ENCODE measurements around the gene GLOD4.
"Not testable (repeated sequence)": the region's sequence is repeated elsewhere in the genome, so short reads cannot be mapped to it uniquely, and the experiment has no call there.

Gene GLOD4

GRCh38 chr17:807523-808294, 25.6 kb upstream of the GLOD4 start:
- DNase-seq (ENCODE audit: low spot score), result no peak
- in situ Hi-C loops (cut with MboI; ENCODE audit: low sequenced_read_pairs, unreplicated experiment), result no loop called here
- no peak for TF ChIP-seq CTCF (IDR thresholded peaks at IDR 0.05; ENCODE audit: borderline replicate concordance, control extremely low read depth, extremely low read depth, insufficient read depth, missing control alignments)

- in situ Hi-C loops (cut with MboI; ENCODE audit: low sequenced_read_pairs, unreplicated experiment), result no loop called here
- no peak for TF ChIP-seq CTCF (IDR thresholded peaks at IDR 0.05; ENCODE audit: borderline replicate concordance, control extremely low read depth, extremely low read depth, insufficient read depth, missing control alignments)
- DNase-seq (ENCODE audit: low spot score), result no peak
Measured at GRCh38 chr17:806781-807522, 24.9 kb upstream of the GLOD4 start.

GRCh38 chr17:806346-806745, 24.3 kb upstream of the GLOD4 start:
- DNase-seq (ENCODE audit: low spot score), result no peak
- TF ChIP-seq CTCF (IDR thresholded peaks at IDR 0.05; ENCODE audit: borderline replicate concordance, control extremely low read depth, extremely low read depth, insufficient read depth, missing control alignments), result no peak
- in situ Hi-C loops (cut with MboI; ENCODE audit: low sequenced_read_pairs, unreplicated experiment), result no loop called here

GRCh38 chr17:805886-806285, 23.8 kb upstream of the GLOD4 start:
- in situ Hi-C loops (cut with MboI; ENCODE audit: low sequenced_read_pairs, unreplicated experiment); DNase-seq (ENCODE audit: low spot score): not testable (repeated sequence)

GRCh38 chr17:804541-805435, 22.7 kb upstream of the GLOD4 start:
- in situ Hi-C loops (cut with MboI; ENCODE audit: low sequenced_read_pairs, unreplicated experiment), result no loop called here
- no peak for DNase-seq (ENCODE audit: low spot score)
- no peak for TF ChIP-seq CTCF (IDR thresholded peaks at IDR 0.05; ENCODE audit: borderline replicate concordance, control extremely low read depth, extremely low read depth, insufficient read depth, missing control alignments)

- in situ Hi-C loops (cut with MboI; ENCODE audit: low sequenced_read_pairs, unreplicated experiment), result no loop called here
- no peak for DNase-seq (ENCODE audit: low spot score)
- TF ChIP-seq CTCF (IDR thresholded peaks at IDR 0.05; ENCODE audit: borderline replicate concordance, control extremely low read depth, extremely low read depth, insufficient read depth, missing control alignments), result no peak
Measured at GRCh38 chr17:802901-803881, 21.1 kb upstream of the GLOD4 start.
